GM19468 (cell line): Measurements from ENCODE around the gene KIF1B.
"Not testable (repeated sequence)": the region's sequence is repeated elsewhere in the genome, so short reads cannot be mapped to it uniquely, and the experiment has no call there.

Experiments used
- ATAC-seq: cut with Tn5 transposase; IDR thresholded peaks from one replicate; pipeline ENCODE4 v1.9.1; 2021; ENCODE audit warnings: mild to moderate bottlenecking, moderate library complexity, moderate number of reproducible peaks; ENCODE audit not compliant: unreplicated experiment; ENCODE audit errors: extremely low read depth

KIF1B gene

DNA sequence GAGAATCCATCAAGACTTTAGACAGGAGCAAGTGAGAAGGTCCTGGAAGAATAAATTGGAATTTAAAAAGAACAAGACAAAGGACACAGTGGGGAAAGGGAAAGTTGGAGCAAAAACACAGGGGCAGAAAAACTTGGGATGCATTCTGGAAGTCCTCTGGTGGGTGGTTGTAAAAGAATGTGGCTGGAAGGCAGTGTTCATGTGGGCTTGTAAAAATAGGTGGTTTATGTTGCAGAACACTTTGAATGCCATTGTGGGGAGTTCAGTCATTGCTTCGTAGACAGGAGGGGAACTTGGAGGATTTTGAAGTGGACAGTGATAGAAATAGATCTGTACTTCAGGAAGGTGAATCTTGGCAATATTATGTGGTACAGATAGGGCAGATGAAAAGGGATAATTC lies 15.2 kb downstream of the KIF1B start:
- no peak for ATAC-seq

- no peak for ATAC-seq
These were observed 18.2 kb downstream of the KIF1B start for GRCh38 chr1:10228528-10228927.

DNA sequence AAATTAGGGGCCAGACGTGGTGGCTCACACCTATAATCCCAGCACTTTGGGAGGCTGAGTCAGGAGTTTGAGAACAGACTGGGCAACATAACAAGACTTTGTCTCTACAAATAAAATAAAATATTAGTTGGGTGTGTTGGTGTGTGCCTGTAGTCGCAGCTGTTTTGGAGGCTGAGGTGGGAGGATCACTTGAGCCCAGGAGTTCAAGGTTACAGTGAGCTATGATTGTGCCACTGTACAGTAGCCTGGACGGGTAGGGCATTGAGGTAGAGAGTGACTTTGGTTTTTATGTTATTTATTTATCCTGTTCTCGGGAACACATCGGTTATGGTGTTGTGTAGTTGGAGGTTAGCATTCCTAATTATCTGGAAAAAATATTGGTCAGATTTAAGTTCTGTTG lies 19.5 kb downstream of the KIF1B start:
- no peak for ATAC-seq

GRCh38 chr1:10232163-10232562 lies 21.8 kb downstream of the KIF1B start:
- ATAC-seq = no peak

- no peak for ATAC-seq
These were observed 26.2 kb downstream of the KIF1B start for GRCh38 chr1:10236405-10237156.

- no peak for ATAC-seq
These were observed 26.8 kb downstream of the KIF1B start for GRCh38 chr1:10237157-10237539.

- ATAC-seq = no peak
These were observed 31.8 kb downstream of the KIF1B start for GRCh38 chr1:10242135-10242534.

- ATAC-seq = no peak
These were observed 32.4 kb downstream of the KIF1B start for GRCh38 chr1:10242811-10243210.

- ATAC-seq = no peak
These were observed 35.3 kb downstream of the KIF1B start for GRCh38 chr1:10245674-10246073.

DNA sequence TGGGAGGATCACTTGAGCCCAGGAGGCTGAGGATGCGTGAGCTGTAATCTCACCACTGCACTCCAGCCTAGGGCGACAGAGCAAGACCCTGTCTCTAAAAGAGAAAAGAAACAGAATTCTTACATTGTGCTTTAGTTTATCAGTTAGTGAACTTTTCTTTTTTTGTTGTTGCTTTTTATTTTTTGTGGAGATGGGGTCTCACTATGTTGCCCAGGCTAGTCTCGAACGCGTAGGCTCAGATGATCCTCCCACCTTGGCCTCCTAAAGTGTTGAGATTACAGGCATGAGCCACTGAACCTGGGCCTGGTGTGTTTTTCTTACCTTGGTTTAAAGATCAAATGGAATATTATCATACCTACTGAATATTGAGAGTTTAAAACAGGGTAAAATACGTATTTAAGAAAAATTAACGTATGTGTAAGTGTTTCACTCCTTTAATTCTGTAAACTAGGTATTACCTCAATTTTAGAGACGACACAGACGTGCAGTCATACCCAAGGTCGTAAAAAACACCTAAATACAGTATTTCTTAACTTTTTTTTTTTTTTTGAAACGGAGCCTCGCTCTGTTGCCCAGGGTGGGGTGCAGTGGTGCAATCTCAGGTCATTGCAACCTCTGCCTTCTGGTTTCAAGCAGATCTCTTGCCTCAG lies 39.6 kb downstream of the KIF1B start:
- no peak for ATAC-seq

DNA sequence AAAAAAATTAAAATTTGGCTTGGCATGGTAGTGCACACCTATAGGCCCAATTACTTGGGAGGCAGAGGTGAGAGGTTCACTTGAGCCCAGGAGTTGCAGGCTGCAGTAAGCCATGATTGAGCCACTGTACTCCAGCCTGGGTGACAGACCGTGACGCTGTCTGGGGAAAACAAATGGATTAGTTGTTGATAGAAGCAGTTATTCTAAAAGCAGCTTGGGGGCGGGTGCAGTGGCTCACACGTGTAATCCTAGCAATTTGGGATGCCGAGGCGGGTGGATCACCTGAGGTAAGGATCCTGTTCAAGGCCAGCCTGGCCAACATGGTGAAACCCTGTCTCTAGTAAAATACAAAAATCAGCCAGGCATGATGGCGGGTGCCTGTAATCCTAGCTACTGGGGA lies 40.3 kb downstream of the KIF1B start:
- ATAC-seq = no peak

DNA sequence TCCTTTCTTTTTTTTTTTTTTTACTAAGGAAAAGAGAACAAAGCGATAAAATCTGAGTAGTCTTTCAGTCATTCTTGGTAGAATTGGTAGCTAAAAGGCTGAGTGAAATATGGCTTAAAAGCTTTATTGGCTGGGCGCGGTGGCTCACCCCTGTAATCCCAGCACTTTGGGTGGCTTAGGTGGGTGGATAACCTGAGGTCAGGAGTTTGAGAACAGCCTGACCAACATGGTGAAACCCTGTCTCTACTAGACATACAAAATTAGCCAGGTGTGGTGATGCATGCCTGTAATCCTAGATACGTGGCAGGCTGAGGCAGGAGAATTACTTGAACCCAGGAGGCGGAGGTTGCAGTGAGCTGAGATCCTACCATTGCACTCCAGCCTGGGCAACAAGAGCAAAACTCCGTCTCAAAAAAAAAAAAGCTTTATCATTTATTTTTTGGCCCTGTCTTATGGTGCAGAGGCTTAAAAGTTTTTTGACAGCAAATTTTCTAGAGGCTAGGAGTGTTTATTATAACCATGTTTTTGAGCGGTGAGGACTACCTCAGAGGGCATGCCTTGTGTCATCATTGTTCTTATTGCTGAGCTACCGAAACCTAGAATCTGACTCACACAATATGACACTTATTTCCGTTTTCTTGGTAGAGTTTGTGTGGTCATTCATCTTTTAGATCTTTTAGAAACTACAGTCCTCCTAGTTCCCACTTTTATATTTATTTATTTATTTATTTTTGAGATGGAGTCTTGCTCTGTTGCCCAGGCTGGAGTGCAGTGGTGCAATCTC lies 41.1 kb downstream of the KIF1B start:
- ATAC-seq = not testable (repeated sequence)

DNA sequence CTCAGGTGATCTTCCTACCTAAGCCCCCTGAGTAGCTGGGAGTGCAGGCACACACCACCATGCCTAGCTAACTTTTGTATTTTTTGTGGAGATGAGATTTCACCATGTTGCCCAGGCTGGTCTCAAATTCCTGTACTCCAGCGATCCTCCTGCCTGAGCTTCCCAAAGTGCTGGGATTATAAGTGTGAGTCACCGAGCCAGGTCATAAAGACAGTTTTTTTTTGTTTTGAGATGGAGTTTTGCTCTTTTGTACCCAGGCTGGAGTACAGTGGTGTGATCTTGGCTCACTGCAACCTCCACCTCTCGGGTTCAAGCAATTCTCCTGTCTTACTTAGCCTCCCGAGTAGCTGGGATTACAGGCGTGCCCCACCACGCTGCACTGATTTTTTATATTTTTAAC lies 42.1 kb downstream of the KIF1B start:
- no peak for ATAC-seq

DNA sequence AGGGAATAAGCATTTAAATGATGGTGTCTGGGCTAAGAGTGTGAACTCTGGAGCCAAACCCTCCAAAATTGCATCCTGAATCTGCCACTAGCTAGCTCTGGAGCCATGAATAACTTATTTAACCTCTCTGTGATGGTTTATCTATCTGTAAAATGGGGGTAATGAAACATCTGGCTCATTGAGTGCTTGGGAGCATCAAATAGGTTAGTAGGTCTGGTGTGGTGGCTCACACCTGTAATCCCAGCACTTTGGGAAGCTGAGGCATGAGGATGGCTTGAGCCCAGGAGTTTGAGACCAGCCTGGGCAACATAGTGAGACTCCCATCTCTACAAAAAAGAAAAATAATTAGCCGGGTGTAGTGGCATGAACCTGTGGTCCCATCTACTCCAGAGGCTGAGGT lies 42.8 kb downstream of the KIF1B start:
- no peak for ATAC-seq

GRCh38 chr1:10253755-10254154 lies 43.4 kb downstream of the KIF1B start:
- no peak for ATAC-seq

- no peak for ATAC-seq
These were observed 47.5 kb downstream of the KIF1B start for GRCh38 chr1:10257851-10258250.

GRCh38 chr1:10259547-10259946 lies 49.2 kb downstream of the KIF1B start:
- ATAC-seq = not testable (repeated sequence)

DNA sequence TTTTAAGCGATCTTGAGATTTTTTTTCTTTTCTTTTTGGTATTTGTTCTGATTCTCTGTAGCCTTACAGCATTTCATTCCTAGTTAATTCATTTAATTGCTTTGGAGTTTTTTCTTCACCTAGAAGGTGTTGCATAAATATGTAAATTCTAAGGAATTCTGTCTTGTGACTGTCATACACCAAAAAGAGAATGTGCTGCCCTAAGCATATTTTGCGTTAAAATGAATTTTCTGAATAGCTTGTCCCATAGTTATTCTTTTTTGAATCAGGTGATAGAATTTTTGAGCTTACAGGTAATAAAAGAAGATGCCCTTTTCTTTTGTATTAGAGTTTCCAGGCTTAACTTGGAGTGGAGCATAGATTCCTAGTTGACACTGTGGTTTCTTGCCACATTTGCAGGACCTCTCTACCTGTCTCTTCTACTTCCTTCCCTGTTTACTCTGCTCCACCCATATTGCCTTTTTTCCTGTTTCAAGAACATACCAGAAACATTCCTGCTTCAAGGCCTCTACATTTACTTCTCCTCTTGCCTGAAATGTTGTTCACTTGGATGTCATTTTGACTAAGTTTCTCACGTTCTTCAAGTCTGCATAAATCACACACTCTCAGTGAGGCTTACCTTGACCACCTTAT lies 53.2 kb downstream of the KIF1B start:
- no peak for ATAC-seq

DNA sequence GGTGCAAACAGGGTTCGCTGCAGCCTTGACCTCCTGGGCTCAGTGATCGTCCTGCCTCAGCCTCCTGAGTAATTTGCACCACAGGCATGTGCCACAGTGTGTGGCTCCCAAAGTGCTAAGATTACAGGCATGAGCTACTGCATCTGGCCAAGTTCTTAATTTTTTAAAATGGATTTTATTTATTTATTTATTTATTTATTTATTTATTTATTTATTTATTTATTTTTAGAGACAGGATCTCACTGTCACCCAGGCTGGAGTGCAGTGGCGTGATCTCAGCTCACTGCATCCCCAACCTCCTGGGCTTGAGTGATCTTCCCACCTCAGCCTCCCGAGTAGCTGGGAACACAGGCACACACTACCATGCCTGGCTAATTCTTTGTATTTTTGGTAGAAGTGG lies 54.7 kb downstream of the KIF1B start:
- no peak for ATAC-seq

DNA sequence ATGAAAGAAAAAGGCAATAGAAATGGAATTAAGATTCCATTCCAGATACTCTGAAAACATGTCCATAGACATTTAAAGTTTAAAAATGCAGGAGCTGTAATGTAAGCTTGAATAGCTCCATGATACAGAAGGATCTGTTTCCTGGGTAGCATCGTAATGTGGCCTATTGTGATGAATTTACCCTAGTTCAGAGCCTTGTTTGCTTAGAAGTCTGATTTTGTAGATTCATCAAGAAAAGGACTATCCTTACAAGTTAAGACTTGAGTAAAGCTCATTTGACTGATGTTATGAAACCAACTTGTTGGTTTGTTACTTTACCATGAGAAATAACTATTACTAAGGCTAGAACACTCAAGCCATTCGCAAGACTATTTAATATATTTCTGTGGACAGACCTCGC lies 55.5 kb downstream of the KIF1B start:
- no peak for ATAC-seq

- ATAC-seq = no peak
These were observed 56.9 kb downstream of the KIF1B start for GRCh38 chr1:10267319-10267718.
